ENCODE data around the gene MROH9.

The MROH9 gene

GRCh38 chr1:171113382-171113781 is 178.0 kb downstream of the MROH9 start:
- Histone ChIP-seq H3K4me1 (ENCODE audit: insufficient read depth, low read length) (no peaks in the 10 kb centered on the region; the same call in 1 of the 2 replicates), H3K9ac (ENCODE audit: low read depth, low read length) (no peak overlapping the region), H3K4me3 (ENCODE audit: low read length) (no peak overlapping the region), H3K9me3 (ENCODE audit: insufficient read depth, low read depth, low read length) (no peaks in the 10 kb centered on the region), H3K27me3 (ENCODE audit: insufficient read depth, low read length) (no peaks in the 10 kb centered on the region), H3K27ac (ENCODE audit: low read depth, low read length) (no peak overlapping the region), H3K36me3 (ENCODE audit: insufficient read depth, low read length) (no peaks in the 10 kb centered on the region)
- 95% methylated on average over 3 of the region's 3 CpGs for WGBS
